Heart left ventricle (tissue), 16 donors: ENCODE results near the gene CPT1A. TPM values are rescaled to one million over a fixed set of nuclear protein-coding genes. Genes with fewer than 3 reads are reported as not detected.

ENCODE experiments used
- ATAC-seq, 4 donors: fragments of 200-7000 bp; cut with Tn5 transposase; one replicate each; pipeline ENCODE4 v1.9.1; 2020 to 2022; ENCODE audit warnings: moderate library complexity in 4 of 4, mild to moderate bottlenecking in 3 of 4, moderate number of reproducible peaks in 1 of 4
- DNase-seq, 5 donors: peaks; one replicate each; pipeline ENCODE4 v3.0.0-alpha.2; 2020
- H3K27ac ChIP-seq, 12 donors: fragments of 200-600 bp; sonication (generic) in 4 of 12; one replicate each; pipeline versions ENCODE4 v1.5.0 to v1.8.0; 2016 to 2022; ENCODE audit warnings: mild to moderate bottlenecking in 2 of 12
- H3K27me3 ChIP-seq, 9 donors: fragments of 200-600 bp; sonication (generic) in 2 of 9; one replicate each; pipeline versions ENCODE4 v1.5.1 to v1.8.0; 2016 to 2022; ENCODE audit warnings: mild to moderate bottlenecking in 3 of 9
- H3K36me3 ChIP-seq, 9 donors: fragments of 200-600 bp; sonication (generic) in 2 of 9; one replicate each; pipeline versions ENCODE4 v1.5.0 to v1.8.0; 2018 to 2022; ENCODE audit warnings: mild to moderate bottlenecking in 2 of 9
- H3K4me1 ChIP-seq, 12 donors: fragments of 200-600 bp; sonication (generic) in 4 of 12; one replicate each; pipeline versions ENCODE4 v1.5.0 to v1.8.0; 2016 to 2022; ENCODE audit warnings: mild to moderate bottlenecking in 3 of 12
- H3K4me3 ChIP-seq, 12 donors: fragments of 200-600 bp; sonication (generic) in 4 of 12; one replicate each; pipeline versions ENCODE4 v1.5.0 to v1.8.0; 2017 to 2022; ENCODE audit warnings: mild to moderate bottlenecking in 9 of 12, moderate library complexity in 4 of 12
- H3K9me3 ChIP-seq, 12 donors: fragments of 200-600 bp; sonication (generic) in 4 of 12; one replicate each; pipeline versions ENCODE4 v1.5.0 to v1.8.0; 2016 to 2022; ENCODE audit warnings: mild to moderate bottlenecking in 1 of 12
- CTCF ChIP-seq, 12 donors: fragments of 200-600 bp; sonication (generic) in 4 of 12; IDR thresholded peaks; one replicate each; pipeline versions ENCODE4 v1.5.0 to v1.8.0; 2018 to 2022; ENCODE audit warnings: antibody characterized with exemption in 12 of 12, mild to moderate bottlenecking in 5 of 12
- POLR2A ChIP-seq, 2 donors: fragments of 450-650 bp; IDR thresholded peaks; one replicate each; pipeline ENCODE4 v1.6.1; 2017; ENCODE audit warnings: antibody characterized with exemption in 2 of 2, mild to moderate bottlenecking in 2 of 2, moderate library complexity in 2 of 2
- WGBS, 4 donors: extraction: QIAGEN DNeasy Blood & Tissue Kit in 2 of 4; methylation state at CpG; one replicate each; pipeline versions ENCODE4 v1.1.5 to v1.1.7; 2013 to 2018; 5-methylcytosine and 5-hydroxymethylcytosine counted together
- intact Hi-C, 10 donors: fragments of 100-400 bp; cut with DNase I; formaldehyde crosslinking; loops; one replicate each; pipeline versions ENCODE4 v1.11.1 to v1.14.2; 2022
- polyA plus RNA-seq, 2 donors: library from polyadenylated mRNA; stranded (reverse); fragments of 200-250 nt; gene quantifications; one replicate each; pipeline ENCODE4 v1.2.3, GENCODE V29; 2013
- total RNA-seq, 9 donors: library from RNA; depleted of rRNA in 2 of 9; stranded (reverse); fragments of >200 nt in 2 of 9; fragmentation: NEBNext Ultra II Directional in 3 of 9; extraction: Animal tissue kit (Norgen Biotek cat#: 25700) in 3 of 9; gene quantifications; one replicate each; pipeline versions ENCODE4 v1.1.0 to v1.2.4, GENCODE V29; 2016 to 2023
- donor health status: ischemic (EF 13 %, LVEDD 7.1; RV severe dilation, severe dysfunction).
- donor health status: healthy with polysubstance abuse.
- donor health status: DM: no; HTN: yes; CAD: no.
- donor health status: DM: no; HTN: no; CAD: no.
- donor health status: ischemic (EF 25% LVEDD 6.9; RV normal size, moderate dysfunction).
- donor health status: ischemic (EF 25% LVEDD 5.7; RV mildly dilated, moderate dysfunction).
- donor health status: healthy.
- donor health status: DM: yes; HTN: yes; CAD: no.
- donor health status: ischemic (EF 35%, LVEDD 5.7; RV mildly dilated, moderate dysfunction).
- donor health status: nonischemic (EF 11% LVEDD 7.7; RV severe dilation, severe dysfunction).
- donor health status: DM: yes; HTN: yes; CAD: no.
- donor health status: PGD.
- donor health status: ischemic (EF 29% LVEDD 5.4; RV normal size, mild dysfunction).
- donor health status: nonischemic (EF 23%, LVEDD 6.1; RV moderate dilation, normal function).

CPT1A gene
- total and polyA plus RNA-seq, 11 donors, result 20.9 to 116 (median 51.6) TPM

GRCh38 chr11:68882391-68882790 is 40.7 kb upstream of the CPT1A start:
- DNase-seq, result no peak
- WGBS, 4 donors, result 88 to 97% (median 91%) methylated on average over 13 of the region's 13 CpGs
- H3K27ac ChIP-seq, result no peak overlapping the region
- intact Hi-C loops, result no loop called here
- H3K4me1 ChIP-seq, result peaks cover 0 to 19% (median 0%) of the 10 kb centered on the region in 12 donors
- no peaks in the 10 kb centered on the region for H3K36me3 ChIP-seq
- ATAC-seq, result no peak
- TF ChIP-seq POLR2A (IDR thresholded peaks at IDR 0.05) (no peak), CTCF (IDR thresholded peaks at IDR 0.05) (no peak)
- H3K4me3 ChIP-seq, result no peak overlapping the region
- H3K27me3 ChIP-seq, result no peaks in the 10 kb centered on the region
- H3K9me3 ChIP-seq, result no peaks in the 10 kb centered on the region

- no peak for DNase-seq
- TF ChIP-seq POLR2A (IDR thresholded peaks at IDR 0.05), result no peak
- no peak for TF ChIP-seq CTCF (IDR thresholded peaks at IDR 0.05)
- intact Hi-C loops, result no loop called here
Observed at GRCh38 chr11:68881320-68881719, 39.6 kb upstream of the CPT1A start.

GRCh38 chr11:68880851-68881250 is 39.1 kb upstream of the CPT1A start:
- 94 to 98% (median 95%) methylated on average over 5 of the region's 5 CpGs for WGBS, 4 donors
- ATAC-seq, result no peak
- intact Hi-C loops, result no loop called here

More at GRCh38 chr11:68881320-68881719, 39.6 kb upstream of the CPT1A start:
- Histone ChIP-seq H3K9me3 (no peaks in the 10 kb centered on the region), H3K4me1 (peaks cover 0 to 19% (median 0%) of the 10 kb centered on the region in 12 donors), H3K27ac (no peak overlapping the region), H3K4me3 (no peak overlapping the region), H3K36me3 (no peaks in the 10 kb centered on the region), H3K27me3 (no peaks in the 10 kb centered on the region)
- 96 to 98% (median 97%) methylated on average over 2 of the region's 2 CpGs for WGBS, 4 donors
- no peak for ATAC-seq

GRCh38 chr11:68878022-68878421 is 36.3 kb upstream of the CPT1A start:
- peaks cover 0 to 22% (median 6%) of the 10 kb centered on the region in 12 donors for H3K4me1 ChIP-seq
- TF ChIP-seq POLR2A (IDR thresholded peaks at IDR 0.05) (no peak), CTCF (IDR thresholded peaks at IDR 0.05) (no peak)
- DNase-seq (no peak), ATAC-seq (no peak)
- WGBS, 4 donors, result 81 to 88% (median 83%) methylated on average over 7 of the region's 7 CpGs
- no peak overlapping the region for H3K27ac ChIP-seq
- intact Hi-C loops, result no loop called here
- no peak overlapping the region for H3K4me3 ChIP-seq
- no peaks in the 10 kb centered on the region for H3K9me3 ChIP-seq
- H3K27me3 ChIP-seq, result no peaks in the 10 kb centered on the region
- H3K36me3 ChIP-seq, result no peaks in the 10 kb centered on the region

More at GRCh38 chr11:68880851-68881250, 39.1 kb upstream of the CPT1A start:
- Histone ChIP-seq H3K27ac (no peak overlapping the region), H3K4me3 (no peak overlapping the region), H3K36me3 (no peaks in the 10 kb centered on the region), H3K27me3 (no peaks in the 10 kb centered on the region), H3K9me3 (no peaks in the 10 kb centered on the region), H3K4me1 (peaks cover 0 to 15% (median 0%) of the 10 kb centered on the region in 12 donors)
- TF ChIP-seq POLR2A (IDR thresholded peaks at IDR 0.05) (no peak), CTCF (IDR thresholded peaks at IDR 0.05) (no peak)
- DNase-seq, result no peak
